ENCODE measurements around the gene RGS5. TPM values are rescaled to one million over a fixed set of nuclear protein-coding genes. Genes with fewer than 3 reads are reported as not detected.

Gene RGS5
- total RNA-seq, 4 donors from 2014 or later, result 7.0 to 32.9 (median 21.8) TPM

Other genes with a start within 250 kb of the RGS5 start
- not detected for gene RGS4, start 133.6 kb downstream of the RGS5 start, total RNA-seq
- 1 to 10 TPM; 2.2 to 6.1 (median 3.2) TPM for gene NUF2, start 119.0 kb upstream of the RGS5 start, total RNA-seq

Data from suprapubic skin (tissue), 4 donors.